OCI-LY7 (cell line): ENCODE data around the gene ABCC10.

Experiments used
- CTCF ChIP-seq: fragments of 200-600 bp; sonication (generic); conservative IDR thresholded peaks from 2 replicates; pipeline ENCODE4 v1.5.1; 2014; ENCODE audit warnings: mild to moderate bottlenecking, antibody characterized with exemption, low read length, moderate library complexity, mixed read lengths
- EZH2phosphoT487 ChIP-seq: fragments of 200-600 bp; sonication (generic); IDR thresholded peaks from 2 replicates; pipeline ENCODE4 v1.6.1; 2018; ENCODE audit warnings: low read depth, borderline replicate concordance, mild to moderate bottlenecking, mixed run types, antibody characterized with exemption, low read length, moderate library complexity, mixed read lengths

- TF ChIP-seq CTCF, result no peak
- no peak for TF ChIP-seq EZH2phosphoT487
Measured at GRCh38 chr6:43494321-43494720, 67.0 kb downstream of the ABCC10 start.
